OCI-LY3 (cell line): ENCODE data around the gene TMEM255B.
"Not testable (repeated sequence)": the region's sequence is repeated elsewhere in the genome, so short reads cannot be mapped to it uniquely, and the experiment has no call there.

ENCODE experiments used
- H2AFZ ChIP-seq: fragments of 200-600, 300-600 bp; shearing (Covaris generic); 2 replicates; pipeline ENCODE4 v1.6.0; 2014; ENCODE audit warnings: antibody characterized with exemption, low read depth, low read length
- H3K27ac ChIP-seq: fragments of 200-600, 300-600 bp; sonication (generic); 2 replicates; pipeline ENCODE4 v1.5.1; 2014; ENCODE audit warnings: mild to moderate bottlenecking, low read length, moderate library complexity, mixed read lengths
- H3K27me3 ChIP-seq: fragments of 200-600, 300-600 bp; sonication (generic); 2 replicates; pipeline ENCODE4 v1.6.1; 2014; ENCODE audit warnings: low read depth, low read length, mixed read lengths
- H3K36me3 ChIP-seq: fragments of 200-600, 300-600 bp; sonication (generic); replicated peaks from 2 replicates; pipeline ENCODE3; 2014; ENCODE audit warnings: low read depth, low read length, mixed read lengths
- H3K4me1 ChIP-seq: fragments of 300-600, 200-600 bp; sonication (generic); 2 replicates; pipeline ENCODE4 v1.6.1; 2014; ENCODE audit warnings: low read length, mixed read lengths
- H3K4me2 ChIP-seq: fragments of 200-600, 300-600 bp; sonication (generic); 2 replicates; pipeline ENCODE4 v1.6.1; 2014; ENCODE audit warnings: low read length, mixed read lengths
- H3K4me3 ChIP-seq: fragments of 300-600, 200-600 bp; sonication (generic); 2 replicates; pipeline ENCODE4 v1.5.1; 2014; ENCODE audit warnings: antibody characterized with exemption, mild to moderate bottlenecking, low read length, moderate library complexity
- H3K79me2 ChIP-seq: fragments of 300-600, 200-600 bp; shearing (Covaris generic); 2 replicates; pipeline ENCODE4 v1.6.1; 2014; ENCODE audit warnings: mild to moderate bottlenecking, low read length, mixed read lengths
- H3K9ac ChIP-seq: fragments of 300-600, 200-600 bp; shearing (Covaris generic); 2 replicates; pipeline ENCODE4 v1.6.0; 2014; ENCODE audit warnings: mild to moderate bottlenecking, low read length, moderate library complexity
- H3K9me3 ChIP-seq: fragments of 200-600, 300-600 bp; shearing (Covaris generic); 2 replicates; pipeline ENCODE4 v1.6.1; 2014; ENCODE audit warnings: low read length, mixed read lengths; ENCODE audit not compliant: insufficient read depth
- H4K20me1 ChIP-seq: fragments of 200-600, 300-600 bp; sonication (generic); 2 replicates; pipeline ENCODE4 v1.6.1; 2016; ENCODE audit warnings: low read length, mixed read lengths; ENCODE audit not compliant: insufficient read depth
- CTCF ChIP-seq: fragments of 200-600, 300-600 bp; sonication (generic); IDR thresholded peaks from 2 replicates; pipeline ENCODE4 v1.5.1; 2014; ENCODE audit warnings: antibody characterized with exemption, low read length, low read depth
- EZH2phosphoT487 ChIP-seq: fragments of 200-600 bp; shearing (Covaris generic); IDR thresholded peaks from 2 replicates; pipeline ENCODE4 v1.6.1; 2018; ENCODE audit warnings: antibody characterized with exemption, mixed run types, low read depth

The TMEM255B gene

GRCh38 chr13:113751491-113751890 lies 7.5 kb upstream of the TMEM255B start:
- Histone ChIP-seq H3K4me3 (no peak overlapping the region), H3K27me3 (0 out of 2 replicates have a peak, but pooled peaks cover 3% of the 10 kb centered on the region), H3K4me1 (no peaks in the 10 kb centered on the region), H3K9me3 (no peaks in the 10 kb centered on the region; the same call in 1 of the 2 replicates), H3K27ac (no peak overlapping the region), H2AFZ (no peak overlapping the region), H3K36me3 (no peaks in the 10 kb centered on the region), H3K9ac (no peak overlapping the region), H3K4me2 (no peak overlapping the region), H3K79me2 (no peaks in the 10 kb centered on the region), H4K20me1 (no peaks in the 10 kb centered on the region)
- TF ChIP-seq EZH2phosphoT487 (no peak), CTCF (no peak)

DNA sequence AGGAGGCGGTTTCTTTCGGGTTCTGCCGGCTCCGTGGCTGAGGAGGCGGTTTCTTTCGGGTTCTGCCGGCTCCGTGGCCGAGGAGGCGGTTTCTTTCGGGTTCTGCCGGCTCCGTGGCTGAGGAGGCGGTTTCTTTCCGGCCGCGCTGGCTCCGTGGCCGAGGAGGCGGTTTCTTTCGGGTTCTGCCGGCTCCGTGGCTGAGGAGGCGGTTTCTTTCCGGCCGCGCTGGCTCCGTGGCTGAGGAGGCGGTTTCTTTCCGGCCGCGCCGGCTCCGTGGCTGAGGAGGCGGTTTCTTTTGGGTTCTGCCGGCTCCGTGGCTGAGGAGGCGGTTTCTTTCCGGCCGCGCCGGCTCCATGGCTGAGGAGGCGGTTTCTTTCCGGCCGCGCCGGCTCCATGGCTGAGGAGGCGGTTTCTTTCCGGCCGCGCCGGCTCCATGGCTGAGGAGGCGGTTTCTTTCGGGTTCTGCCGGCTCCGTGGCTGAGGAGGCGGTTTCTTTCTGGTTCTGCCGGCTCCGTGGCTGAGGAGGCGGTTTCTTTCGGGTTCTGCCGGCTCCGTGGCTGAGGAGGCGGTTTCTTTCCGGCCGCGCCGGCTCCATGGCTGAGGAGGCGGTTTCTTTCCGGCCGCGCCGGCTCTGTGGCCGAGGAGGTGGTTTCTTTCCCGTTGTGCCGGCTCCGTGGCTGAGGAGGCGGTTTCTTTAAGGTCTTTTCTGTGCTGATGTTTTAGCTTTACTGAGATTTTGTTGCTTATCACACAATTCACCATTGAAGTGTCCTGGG lies 6.6 kb upstream of the TMEM255B start:
- not testable (repeated sequence) for H3K4me1 ChIP-seq, H3K27ac ChIP-seq, H3K9me3 ChIP-seq, H3K4me2 ChIP-seq, H3K27me3 ChIP-seq, H2AFZ ChIP-seq, H3K4me3 ChIP-seq, H4K20me1 ChIP-seq, H3K9ac ChIP-seq, H3K36me3 ChIP-seq, H3K79me2 ChIP-seq

GRCh38 chr13:113753171-113753570 lies 5.9 kb upstream of the TMEM255B start:
- no peak for TF ChIP-seq EZH2phosphoT487
- TF ChIP-seq CTCF, result no peak
- Histone ChIP-seq H3K9ac (no peak overlapping the region), H3K9me3 (no peaks in the 10 kb centered on the region; the same call in 1 of the 2 replicates), H4K20me1 (no peaks in the 10 kb centered on the region), H3K27me3 (0 out of 2 replicates have a peak, but pooled peaks cover 3% of the 10 kb centered on the region), H3K27ac (no peak overlapping the region), H3K4me1 (peaks cover 2% of the 10 kb centered on the region), H3K36me3 (no peaks in the 10 kb centered on the region), H2AFZ (no peak overlapping the region), H3K79me2 (no peaks in the 10 kb centered on the region), H3K4me3 (no peak overlapping the region), H3K4me2 (no peak overlapping the region)

DNA sequence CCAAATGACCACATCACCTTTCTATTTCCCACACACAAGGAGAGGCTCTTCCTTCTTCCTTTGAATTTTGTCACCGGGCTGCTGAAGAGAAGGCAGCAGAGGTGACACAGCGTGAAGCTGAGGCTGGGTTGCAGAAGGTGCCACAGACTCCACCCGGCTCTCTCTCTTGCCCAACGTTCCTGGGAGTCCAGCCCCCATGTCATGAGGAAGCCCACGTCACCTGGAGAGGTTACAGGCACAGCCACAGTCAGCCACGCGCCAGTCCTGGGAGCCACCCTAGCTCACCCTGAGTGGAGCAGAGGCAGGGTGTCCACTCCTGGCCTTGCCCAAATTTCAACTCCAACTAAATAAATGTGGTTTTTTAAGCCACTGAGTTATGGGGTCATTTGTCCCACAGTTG lies 4.8 kb upstream of the TMEM255B start:
- no peaks in the 10 kb centered on the region for H4K20me1 ChIP-seq
- H3K27me3 ChIP-seq, result 0 out of 2 replicates have a peak, but pooled peaks cover 3% of the 10 kb centered on the region
- no peak overlapping the region for H3K9ac ChIP-seq
- TF ChIP-seq CTCF (no peak), EZH2phosphoT487 (no peak)
- no peaks in the 10 kb centered on the region for H3K36me3 ChIP-seq
- H3K79me2 ChIP-seq, result no peaks in the 10 kb centered on the region
- H3K4me1 ChIP-seq, result peaks cover 6% of the 10 kb centered on the region
- no peaks in the 10 kb centered on the region; the same call in 1 of the 2 replicates for H3K9me3 ChIP-seq
- H2AFZ ChIP-seq, result no peak overlapping the region
- H3K4me2 ChIP-seq, result no peak overlapping the region
- H3K27ac ChIP-seq, result no peak overlapping the region
- no peak overlapping the region for H3K4me3 ChIP-seq
